Measurements from ENCODE around the gene SLC38A9.

SLC38A9 gene

GRCh38 chr5:55675119-55675518, 37.0 kb downstream of the SLC38A9 start:
- no peak overlapping the region for H2AFZ ChIP-seq (ENCODE audit: low read depth, low read length)
- H3K9me3 ChIP-seq (ENCODE audit: insufficient read depth, low read length, severe bottlenecking): no peaks in the 10 kb centered on the region
- no peak overlapping the region for H3K9ac ChIP-seq (ENCODE audit: low read depth, low read length)
- no peak for DNase-seq
- H3K4me3 ChIP-seq (ENCODE audit: low read depth in 1 of 2, low read length in 2 of 2): no peak overlapping the region
- ATAC-seq (ENCODE audit: insufficient read depth, low read depth): no peak
- H3K27ac ChIP-seq (ENCODE audit: low read length): no peak overlapping the region
- no peaks in the 10 kb centered on the region for H3K27me3 ChIP-seq (ENCODE audit: insufficient read depth, low read length, poor library complexity)
- H3K4me2 ChIP-seq (ENCODE audit: insufficient read depth, low read length): no peak overlapping the region
- H4K20me1 ChIP-seq (ENCODE audit: insufficient read depth, low read length): no peaks in the 10 kb centered on the region
- no peaks in the 10 kb centered on the region for H3K79me2 ChIP-seq (ENCODE audit: insufficient read depth, low read length)
- peaks cover 4% of the 10 kb centered on the region for H3K36me3 ChIP-seq (ENCODE audit: insufficient read depth, low read length)
- no peak for TF ChIP-seq EZH2 (IDR thresholded peaks at IDR 0.05; ENCODE audit: borderline replicate concordance, low read depth, low read length, severe bottlenecking)
- TF ChIP-seq CTCF (IDR thresholded peaks at IDR 0.05; ENCODE audit: borderline replicate concordance, extremely low read depth, low read length, poor library complexity, severe bottlenecking): no peak
- peaks cover 17% of the 10 kb centered on the region for H3K4me1 ChIP-seq (ENCODE audit: insufficient read depth, low read length)

GRCh38 chr5:55674340-55674739, 37.8 kb downstream of the SLC38A9 start:
- no peak overlapping the region for H3K9ac ChIP-seq (ENCODE audit: low read depth, low read length)
- no peaks in the 10 kb centered on the region for H3K79me2 ChIP-seq (ENCODE audit: insufficient read depth, low read length)
- peaks cover 17% of the 10 kb centered on the region for H3K4me1 ChIP-seq (ENCODE audit: insufficient read depth, low read length)
- ATAC-seq (ENCODE audit: insufficient read depth, low read depth) (no peak), DNase-seq (no peak)
- H3K4me3 ChIP-seq (ENCODE audit: low read depth in 1 of 2, low read length in 2 of 2): no peak overlapping the region
- no peaks in the 10 kb centered on the region for H3K27me3 ChIP-seq (ENCODE audit: insufficient read depth, low read length, poor library complexity)
- no peaks in the 10 kb centered on the region for H4K20me1 ChIP-seq (ENCODE audit: insufficient read depth, low read length)
- TF ChIP-seq CTCF (IDR thresholded peaks at IDR 0.05; ENCODE audit: borderline replicate concordance, extremely low read depth, low read length, poor library complexity, severe bottlenecking) (no peak), EZH2 (IDR thresholded peaks at IDR 0.05; ENCODE audit: borderline replicate concordance, low read depth, low read length, severe bottlenecking) (no peak)
- H3K36me3 ChIP-seq (ENCODE audit: insufficient read depth, low read length): peaks cover 4% of the 10 kb centered on the region
- no peak overlapping the region for H2AFZ ChIP-seq (ENCODE audit: low read depth, low read length)
- H3K9me3 ChIP-seq (ENCODE audit: insufficient read depth, low read length, severe bottlenecking): no peaks in the 10 kb centered on the region
- H3K27ac ChIP-seq (ENCODE audit: low read length): no peak overlapping the region
- H3K4me2 ChIP-seq (ENCODE audit: insufficient read depth, low read length): no peak overlapping the region

DNA sequence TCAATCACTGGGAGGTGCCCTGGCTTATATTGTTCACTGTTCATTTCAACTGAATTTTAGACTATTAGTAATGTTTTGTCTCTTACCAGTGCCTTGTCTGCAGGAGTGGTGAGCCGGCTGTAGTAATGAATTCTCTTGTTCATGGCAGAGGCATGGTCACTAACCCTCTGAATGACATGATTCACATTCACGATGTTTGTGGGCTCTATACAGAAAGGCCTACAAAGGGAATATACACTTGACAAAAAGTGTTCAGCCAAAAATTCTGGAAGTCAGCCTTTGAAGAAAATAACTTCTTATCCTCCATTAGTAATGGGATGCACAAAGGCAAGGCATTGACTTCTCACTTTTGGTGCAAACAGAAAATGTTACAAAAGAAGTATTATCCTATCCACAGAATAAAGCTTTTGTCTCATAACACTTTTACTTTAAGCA, 39.6 kb downstream of the SLC38A9 start:
- H3K9me3 ChIP-seq (ENCODE audit: insufficient read depth, low read length, severe bottlenecking): no peaks in the 10 kb centered on the region
- H3K4me3 ChIP-seq (ENCODE audit: low read depth in 1 of 2, low read length in 2 of 2): no peak overlapping the region
- TF ChIP-seq CTCF (IDR thresholded peaks at IDR 0.05; ENCODE audit: borderline replicate concordance, extremely low read depth, low read length, poor library complexity, severe bottlenecking): no peak
- no peak for TF ChIP-seq EZH2 (IDR thresholded peaks at IDR 0.05; ENCODE audit: borderline replicate concordance, low read depth, low read length, severe bottlenecking)
- DNase-seq (no peak), ATAC-seq (ENCODE audit: insufficient read depth, low read depth) (no peak)
- H3K9ac ChIP-seq (ENCODE audit: low read depth, low read length): no peak overlapping the region
- H3K79me2 ChIP-seq (ENCODE audit: insufficient read depth, low read length): no peaks in the 10 kb centered on the region
- no peak overlapping the region for H3K4me2 ChIP-seq (ENCODE audit: insufficient read depth, low read length)
- no peaks in the 10 kb centered on the region for H4K20me1 ChIP-seq (ENCODE audit: insufficient read depth, low read length)
- no peak overlapping the region for H2AFZ ChIP-seq (ENCODE audit: low read depth, low read length)
- peaks cover 9% of the 10 kb centered on the region for H3K36me3 ChIP-seq (ENCODE audit: insufficient read depth, low read length)
- H3K4me1 ChIP-seq (ENCODE audit: insufficient read depth, low read length): peaks cover 5% of the 10 kb centered on the region; the same call in 1 of the 2 replicates
- no peak overlapping the region for H3K27ac ChIP-seq (ENCODE audit: low read length)
- no peaks in the 10 kb centered on the region for H3K27me3 ChIP-seq (ENCODE audit: insufficient read depth, low read length, poor library complexity)

DNA sequence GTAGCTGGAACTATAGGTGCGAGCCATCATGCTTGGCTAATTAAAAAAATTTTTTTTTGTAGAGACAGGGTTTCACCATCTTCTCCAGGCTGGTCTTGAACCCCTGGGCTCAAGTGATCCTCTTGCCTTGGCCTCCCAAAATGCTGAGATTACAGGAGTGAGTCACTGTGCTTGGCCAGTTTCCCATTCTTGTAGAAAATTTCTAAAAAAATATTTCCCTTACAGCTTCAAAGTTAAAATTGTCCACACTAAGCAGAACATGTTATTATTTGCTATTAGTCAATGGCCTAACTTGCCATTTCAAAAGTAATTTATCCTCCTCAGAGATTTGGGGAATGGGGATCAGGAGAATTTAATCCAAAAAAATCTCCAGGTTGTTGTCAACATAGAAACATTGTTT, 40.1 kb downstream of the SLC38A9 start:
- TF ChIP-seq EZH2 (IDR thresholded peaks at IDR 0.05; ENCODE audit: borderline replicate concordance, low read depth, low read length, severe bottlenecking): no peak
- TF ChIP-seq CTCF (IDR thresholded peaks at IDR 0.05; ENCODE audit: borderline replicate concordance, extremely low read depth, low read length, poor library complexity, severe bottlenecking): no peak
- H2AFZ ChIP-seq (ENCODE audit: low read depth, low read length): no peak overlapping the region
- no peak for ATAC-seq (ENCODE audit: insufficient read depth, low read depth)

More for the DNA sequence above, 40.1 kb downstream of the SLC38A9 start:
- Histone ChIP-seq H3K27me3 (ENCODE audit: insufficient read depth, low read length, poor library complexity) (no peaks in the 10 kb centered on the region), H3K9me3 (ENCODE audit: insufficient read depth, low read length, severe bottlenecking) (no peaks in the 10 kb centered on the region), H4K20me1 (ENCODE audit: insufficient read depth, low read length) (no peaks in the 10 kb centered on the region), H3K36me3 (ENCODE audit: insufficient read depth, low read length) (peaks cover 9% of the 10 kb centered on the region), H3K4me2 (ENCODE audit: insufficient read depth, low read length) (no peak overlapping the region), H3K79me2 (ENCODE audit: insufficient read depth, low read length) (no peaks in the 10 kb centered on the region), H3K4me3 (ENCODE audit: low read depth in 1 of 2, low read length in 2 of 2) (no peak overlapping the region), H3K27ac (ENCODE audit: low read length) (no peak overlapping the region), H3K4me1 (ENCODE audit: insufficient read depth, low read length) (peaks cover 5% of the 10 kb centered on the region; the same call in 1 of the 2 replicates), H3K9ac (ENCODE audit: low read depth, low read length) (no peak overlapping the region)
- no peak for DNase-seq

All from DND-41 (cell line).